GM12878 (cell line): ENCODE results near the gene MYO18B. TPM values are rescaled to one million over a fixed set of nuclear protein-coding genes. Genes with fewer than 3 reads are reported as not detected.

Source experiments
- ATAC-seq: fragments of 200-7000 bp; cut with Tn5 transposase; 3 replicates; pipeline ENCODE4 v1.9.1; 2020; ENCODE audit warnings: mild to moderate bottlenecking, moderate library complexity
- BruUV-seq: library from RNA; stranded (reverse); fragments of 400-500 nt; replicated peaks from 2 replicates; lab custom pipeline; 2021; lab: Mats Ljungman, UMichigan
- CTCF ChIA-PET: fragments of 300-600 bp; sonication (Branson Sonifier 250); formaldehyde crosslinking; extraction: SDS; loops from one replicate; lab custom pipeline; 2021; ENCODE audit warnings: inconsistent platforms; lab: Yijun Ruan, JAX
- POLR2A ChIA-PET: fragments of 350-600 bp; formaldehyde crosslinking; extraction: SDS; loops from one replicate; lab custom pipeline; 2021; ENCODE audit warnings: inconsistent platforms; lab: Charles Lee
- RAD21 ChIA-PET: fragments of 300-600 bp; sonication (Branson Sonifier 250); formaldehyde crosslinking; loops from one replicate; lab custom pipeline; 2023; ENCODE audit warnings: antibody characterized with exemption; ENCODE audit not compliant: unreplicated experiment; lab: Charles Lee
- SMC1A ChIA-PET: fragments of 300-600 bp; sonication (Branson Sonifier 250); formaldehyde crosslinking; loops from one replicate; lab custom pipeline; 2023; ENCODE audit not compliant: unreplicated experiment, uncharacterized antibody; lab: Charles Lee
- DNase-seq: peaks from one replicate; pipeline ENCODE4 v3.0.0-alpha.2; 2011; ENCODE audit warnings: low read depth, low spot score
- FAIRE-seq: peaks from 3 replicates; lab custom pipeline; 2011; peaks lifted over from hg19 to GRCh38; lab: Jason Lieb, UNC
- H2AFZ ChIP-seq: 2 replicates; pipeline ENCODE4 v1.6.0; 2011; ENCODE audit warnings: low read depth, low read length, control low read depth; ENCODE audit not compliant: control insufficient read depth
- H3K27ac ChIP-seq: 2 replicates; pipeline ENCODE4 v1.5.1; 2011; ENCODE audit warnings: control low read depth; ENCODE audit not compliant: control insufficient read depth, insufficient read depth
- H3K27me3 ChIP-seq, 2 experiments: replicated peaks in 1 of 2; 2 replicates each; pipeline versions ENCODE4 v1.6.0 to v1.6.1; 2011; ENCODE audit warnings: low read length in 1 of 2; ENCODE audit not compliant: control insufficient read depth in 2 of 2, insufficient read depth in 2 of 2
- H3K36me3 ChIP-seq, 2 experiments: 2 replicates each; pipeline ENCODE4 v1.5.1; 2011; ENCODE audit warnings: low read length in 1 of 2; ENCODE audit not compliant: control insufficient read depth in 2 of 2, insufficient read depth in 2 of 2
- H3K4me1 ChIP-seq: 2 replicates; pipeline ENCODE4 v1.6.1; 2011; ENCODE audit warnings: mild to moderate bottlenecking, low read length, moderate library complexity, mixed read lengths; ENCODE audit not compliant: control insufficient read depth, insufficient read depth
- H3K4me2 ChIP-seq: 2 replicates; pipeline ENCODE4 v1.6.0; 2011; ENCODE audit warnings: control low read depth; ENCODE audit not compliant: control insufficient read depth, insufficient read depth
- H3K4me3 ChIP-seq: fragments of 200-600 bp; sonication (generic); 2 replicates; pipeline ENCODE4 v1.5.1; 2016
- H3K79me2 ChIP-seq: 2 replicates; pipeline ENCODE4 v1.6.0; 2011; ENCODE audit warnings: low read length; ENCODE audit not compliant: control insufficient read depth, insufficient read depth
- H3K9ac ChIP-seq: 2 replicates; pipeline ENCODE4 v1.8.0; 2011; ENCODE audit warnings: low read length, control low read depth, mixed read lengths; ENCODE audit not compliant: control insufficient read depth, insufficient read depth
- H3K9me3 ChIP-seq: replicated peaks from 3 replicates; pipeline ENCODE4 v1.5.1; 2011; ENCODE audit warnings: mild to moderate bottlenecking, low read length; ENCODE audit not compliant: control insufficient read depth, insufficient read depth
- H4K20me1 ChIP-seq: 2 replicates; pipeline ENCODE4 v1.6.0; 2011; ENCODE audit not compliant: control insufficient read depth, insufficient read depth
- CHD2 ChIP-seq: IDR thresholded peaks from 2 replicates; pipeline ENCODE4 v1.6.1; 2011; ENCODE audit warnings: low read depth, low read length, improper control_type of control experiment, borderline replicate concordance
- PAX5 ChIP-seq: IDR thresholded peaks from 2 replicates; pipeline ENCODE4 v1.6.1; 2011; ENCODE audit warnings: low read depth, low read length, borderline replicate concordance
- RFX5 ChIP-seq: IDR thresholded peaks from 2 replicates; pipeline ENCODE4 v1.6.1; 2011; ENCODE audit warnings: low read depth, low read length, improper control_type of control experiment
- WGBS: methylation state at CpG from one replicate; pipeline ENCODE4 v1.1.6; 2016; ENCODE audit warnings: low lambda C conversion rate; ENCODE audit not compliant: insufficient replicate concordance, insufficient coverage; ENCODE audit errors: missing lambda C conversion rate; 5-methylcytosine and 5-hydroxymethylcytosine counted together
- in situ Hi-C: fragments of 300-500 bp; cut with MboI; formaldehyde crosslinking; loops from 9 replicates; pipeline ENCODE4 v1.14.3; 2018; ENCODE audit warnings: mixed read lengths
- intact Hi-C: fragments of 100-400 bp; cut with micrococcal nuclease; formaldehyde crosslinking; loops from one replicate; pipeline ENCODE4 v1.14.2; 2022; ENCODE audit not compliant: unreplicated experiment
- polyA plus RNA-seq, 11 experiments: library from polyadenylated mRNA; depleted of rRNA in 4 of 11; unstranded in 6 of 11; stranded (reverse) in 5 of 11; fragments of >200 nt; fragmentation: Nextera tagmentation in 4 of 11; fragmentation: Illumina TruSeq in 1 of 11; extraction: Ambion mirVana in 4 of 11; extraction: Trizol in 1 of 11; gene quantifications; 1 replicate in 1 of 11; 2 replicates in 10 of 11; pipeline versions ENCODE4 v1.2.1 to v1.2.3, GENCODE V29; 2011 to 2016; ENCODE audit warnings: inconsistent platforms in 2 of 11, missing spikeins in 2 of 11, low read depth in 1 of 11
- total RNA-seq, 4 experiments: library from RNA; depleted of rRNA in 3 of 4; stranded (reverse); fragments of >200 nt in 3 of 4; fragmentation: Illumina TruSeq in 1 of 4; extraction: Trizol in 1 of 4; gene quantifications; 2 replicates each; pipeline versions ENCODE4 v1.2.1 to v1.2.3, GENCODE V29; 2013 to 2021
- TF ChIP-seq, protein P1 (sequence below): IDR thresholded peaks from 2 replicates; pipeline ENCODE4 v1.6.1; 2011; ENCODE audit warnings: borderline replicate concordance, low read depth, mild to moderate bottlenecking, moderate library complexity, mixed read lengths, low read length; ENCODE audit not compliant: insufficient read depth; ENCODE audit errors: extremely low read length

MYO18B gene
- total and polyA plus RNA-seq, 10 of the 15 experiments (the other 5 are each of a cell fraction or from before 2014, with no cell fraction given) = 0.05 to 2.1 (median 0.51) TPM; not detected in 1

DNA sequence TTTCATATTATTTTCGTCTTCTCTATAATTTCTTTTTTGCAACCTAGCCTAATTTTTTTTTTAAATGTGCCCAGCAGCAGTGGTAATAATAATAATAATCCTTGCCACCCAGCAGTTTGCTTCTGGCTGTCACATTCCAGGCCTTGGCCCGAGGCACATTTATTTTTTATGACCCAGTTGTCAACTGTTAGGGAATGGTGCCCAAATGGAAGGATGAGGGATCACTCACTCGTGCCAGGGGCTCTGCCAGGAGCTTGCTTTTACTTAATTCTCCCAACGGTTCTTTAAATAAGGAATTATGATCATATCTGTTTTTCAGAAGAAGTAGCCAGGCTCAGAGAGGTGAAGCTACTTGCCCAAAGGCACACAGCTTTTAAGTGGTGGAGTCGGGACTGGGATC, 49.6 kb downstream of the MYO18B start:
- H3K9me3 ChIP-seq = no peaks in the 10 kb centered on the region
- 4% methylated on average over 5 of the region's 5 CpGs for WGBS
- no TSS peak for BruUV-seq
- RAD21 ChIA-PET = no interaction called here
- no peaks in the 10 kb centered on the region for H4K20me1 ChIP-seq
- no peaks in the 10 kb centered on the region for H3K79me2 ChIP-seq
- no peak for DNase-seq
- H3K4me2 ChIP-seq = no peak overlapping the region
- H3K9ac ChIP-seq = no peak overlapping the region
- TF ChIP-seq CHD2 = no peak
- no peak for TF ChIP-seq RFX5
- TF ChIP-seq, all 136 proteins: peak for 0
- no peaks in the 10 kb centered on the region for H3K4me1 ChIP-seq
- intact Hi-C loops (no loop called here), in situ Hi-C loops (loop anchor here (5.0 kb wide), 1 partner anchor 49 kb away; the partner anchor contains the start of gene MYO18B)
- no peak overlapping the region for H2AFZ ChIP-seq
- no peaks in the 10 kb centered on the region for H3K36me3 ChIP-seq
- ChIA-PET POLR2A (no interaction called here), CTCF (no interaction called here), SMC1A (interaction anchor here (0.8 kb wide), 1 partner anchor 11 kb away, joined by 3 read pairs; no protein-coding TSS in a partner anchor)
- no peak for FAIRE-seq
- no peak for ATAC-seq
- no peak overlapping the region for H3K4me3 ChIP-seq
- H3K27me3 ChIP-seq = no peaks in the 10 kb centered on the region; a peak in 1 of 4 replicates
- no peak overlapping the region for H3K27ac ChIP-seq

DNA sequence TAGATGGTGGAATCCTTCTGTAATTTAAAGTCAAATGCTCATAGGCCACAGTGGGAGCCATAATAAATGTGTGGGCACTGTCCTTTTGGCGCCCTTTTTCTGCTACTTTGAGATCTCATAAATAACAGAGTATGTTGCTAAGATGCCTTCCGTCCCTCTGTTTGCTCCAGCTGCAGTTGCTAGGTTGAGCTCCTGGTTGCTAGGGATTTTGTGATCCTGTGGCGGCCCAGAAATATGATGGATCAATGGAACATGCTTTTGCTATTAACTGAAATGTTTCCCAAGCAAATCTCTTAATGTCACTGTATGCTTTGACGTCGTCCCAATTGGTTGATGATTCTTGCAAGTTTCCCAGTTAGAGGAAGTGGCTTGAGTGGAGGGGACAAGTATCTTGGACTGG, 53.5 kb downstream of the MYO18B start:
- FAIRE-seq (no peak), ATAC-seq (no peak), DNase-seq (no peak)
- H3K27me3 ChIP-seq = no peaks in the 10 kb centered on the region
- WGBS = 15% methylated on average over 5 of the region's 5 CpGs
- H4K20me1 ChIP-seq = no peaks in the 10 kb centered on the region
- no TSS peak for BruUV-seq
- no peak overlapping the region for H3K9ac ChIP-seq
- TF ChIP-seq, protein P1, sequence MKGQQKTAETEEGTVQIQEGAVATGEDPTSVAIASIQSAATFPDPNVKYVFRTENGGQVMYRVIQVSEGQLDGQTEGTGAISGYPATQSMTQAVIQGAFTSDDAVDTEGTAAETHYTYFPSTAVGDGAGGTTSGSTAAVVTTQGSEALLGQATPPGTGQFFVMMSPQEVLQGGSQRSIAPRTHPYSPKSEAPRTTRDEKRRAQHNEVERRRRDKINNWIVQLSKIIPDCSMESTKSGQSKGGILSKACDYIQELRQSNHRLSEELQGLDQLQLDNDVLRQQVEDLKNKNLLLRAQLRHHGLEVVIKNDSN = no peak
- no peak for TF ChIP-seq PAX5
- intact Hi-C loops = no loop called here
- ChIA-PET CTCF (interaction anchor here (0.6 kb wide), 1 partner anchor 300 kb away, joined by 3 read pairs; no protein-coding TSS in a partner anchor), POLR2A (no interaction called here), RAD21 (interaction anchor here (1.2 kb wide), 1 partner anchor 42 kb away, joined by 3 read pairs; no protein-coding TSS in a partner anchor), SMC1A (no interaction called here)
- H3K79me2 ChIP-seq = no peaks in the 10 kb centered on the region
- no peaks in the 10 kb centered on the region for H3K9me3 ChIP-seq
- no peaks in the 10 kb centered on the region for H3K4me1 ChIP-seq
- in situ Hi-C loops = no loop called here
- no peak overlapping the region for H3K27ac ChIP-seq
- no peak overlapping the region for H3K4me2 ChIP-seq
- no peak overlapping the region for H3K4me3 ChIP-seq
- H2AFZ ChIP-seq = no peak overlapping the region
- H3K36me3 ChIP-seq = no peaks in the 10 kb centered on the region
